HFF-Myc (cell line): ENCODE results near the gene RASGRF1.

Experiments
- DNase-seq: peaks from one replicate; pipeline ENCODE4 v3.0.0-alpha.2; 2011; ENCODE audit warnings: low read depth; ENCODE audit errors: extremely low read depth
- H3K4me3 ChIP-seq: replicated peaks from 2 replicates; pipeline ENCODE4 v1.5.1; 2011; ENCODE audit warnings: low read depth, mild to moderate bottlenecking, control low read depth, low read length
- CTCF ChIP-seq: IDR thresholded peaks from 2 replicates; pipeline ENCODE4 v1.5.1; 2012; ENCODE audit warnings: mild to moderate bottlenecking, low read depth, low read length, control low read depth; ENCODE audit errors: missing control alignments

RASGRF1 gene

GRCh38 chr15:78946493-78946892 lies 144.1 kb downstream of the RASGRF1 start:
- TF ChIP-seq CTCF: no peak
- no peak for DNase-seq
- no peak overlapping the region for H3K4me3 ChIP-seq

- H3K4me3 ChIP-seq: peak within 1 kb of the TSS; percentile 40
- TF ChIP-seq CTCF: no peak
- DNase-seq: no peak
Observed at GRCh38 chr15:78944669-78945407, 145.7 kb downstream of the RASGRF1 start, which contains the start of gene CTSH. Gene CTSH, minus strand, starts transcription at chr15:78945046. Its CDS starts 65 bp downstream, at chr15:78944981.

GRCh38 chr15:78944202-78944625 lies 146.4 kb downstream of the RASGRF1 start:
- TF ChIP-seq CTCF: no peak
- no peak for DNase-seq

GRCh38 chr15:78943692-78944091 lies 146.9 kb downstream of the RASGRF1 start:
- no peak for TF ChIP-seq CTCF
- H3K4me3 ChIP-seq: no peak overlapping the region
- no peak for DNase-seq

More at GRCh38 chr15:78944202-78944625, 146.4 kb downstream of the RASGRF1 start:
- H3K4me3 ChIP-seq: peak overlapping the region; percentile 40

- TF ChIP-seq CTCF: no peak
- no peak overlapping the region for H3K4me3 ChIP-seq
- no peak for DNase-seq
Observed at GRCh38 chr15:78942741-78943140, 147.8 kb downstream of the RASGRF1 start.

- no peak overlapping the region for H3K4me3 ChIP-seq
- DNase-seq: no peak
- no peak for TF ChIP-seq CTCF
Observed at GRCh38 chr15:78938658-78939488, 151.7 kb downstream of the RASGRF1 start.
